Measurements from ENCODE around the gene GARS1.

DNA sequence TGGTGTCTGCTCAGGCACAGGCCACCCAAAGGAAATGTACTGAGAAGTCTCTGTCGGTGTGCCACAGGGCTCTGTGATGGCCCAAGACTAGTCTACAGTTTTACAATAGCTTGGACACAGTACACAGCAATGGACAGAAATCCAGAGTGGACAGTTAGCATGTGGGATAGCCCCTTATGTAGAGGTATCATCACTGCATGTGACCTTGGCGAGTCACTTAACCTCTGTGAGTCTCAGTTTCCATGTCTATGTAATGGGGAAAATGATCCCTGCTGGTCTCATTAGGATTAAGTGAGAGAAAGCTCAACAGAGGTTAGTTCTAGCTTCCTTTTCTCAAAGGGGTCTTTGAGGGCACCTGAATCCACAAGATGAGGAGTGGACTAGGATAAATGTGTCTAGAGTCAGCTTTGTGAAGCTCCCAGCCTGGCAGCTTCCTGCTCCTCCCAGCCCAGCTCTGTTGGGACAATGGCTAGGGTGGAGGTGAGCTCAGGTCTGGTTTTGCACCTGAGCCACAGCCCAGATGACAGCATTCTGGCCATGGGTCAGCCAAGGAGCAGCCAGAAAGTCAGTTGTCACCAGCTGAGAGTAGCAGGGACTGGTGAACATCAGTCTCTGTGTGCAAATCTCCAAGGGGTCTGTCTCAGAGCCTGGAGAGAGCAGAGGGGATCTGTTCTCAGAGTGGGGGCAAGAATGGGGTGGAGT is 69.7 kb downstream of the GARS1 start:
- TF ChIP-seq, protein P1, sequence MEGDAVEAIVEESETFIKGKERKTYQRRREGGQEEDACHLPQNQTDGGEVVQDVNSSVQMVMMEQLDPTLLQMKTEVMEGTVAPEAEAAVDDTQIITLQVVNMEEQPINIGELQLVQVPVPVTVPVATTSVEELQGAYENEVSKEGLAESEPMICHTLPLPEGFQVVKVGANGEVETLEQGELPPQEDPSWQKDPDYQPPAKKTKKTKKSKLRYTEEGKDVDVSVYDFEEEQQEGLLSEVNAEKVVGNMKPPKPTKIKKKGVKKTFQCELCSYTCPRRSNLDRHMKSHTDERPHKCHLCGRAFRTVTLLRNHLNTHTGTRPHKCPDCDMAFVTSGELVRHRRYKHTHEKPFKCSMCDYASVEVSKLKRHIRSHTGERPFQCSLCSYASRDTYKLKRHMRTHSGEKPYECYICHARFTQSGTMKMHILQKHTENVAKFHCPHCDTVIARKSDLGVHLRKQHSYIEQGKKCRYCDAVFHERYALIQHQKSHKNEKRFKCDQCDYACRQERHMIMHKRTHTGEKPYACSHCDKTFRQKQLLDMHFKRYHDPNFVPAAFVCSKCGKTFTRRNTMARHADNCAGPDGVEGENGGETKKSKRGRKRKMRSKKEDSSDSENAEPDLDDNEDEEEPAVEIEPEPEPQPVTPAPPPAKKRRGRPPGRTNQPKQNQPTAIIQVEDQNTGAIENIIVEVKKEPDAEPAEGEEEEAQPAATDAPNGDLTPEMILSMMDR (IDR thresholded peaks at IDR 0.05 in 2 of 3, conservative IDR thresholded peaks at IDR 0.05 in 1 of 3; ENCODE audit: insufficient read depth in 2 of 3, low read depth in 1 of 3, low read length in 3 of 3): no peak
- TF ChIP-seq, protein P2, sequence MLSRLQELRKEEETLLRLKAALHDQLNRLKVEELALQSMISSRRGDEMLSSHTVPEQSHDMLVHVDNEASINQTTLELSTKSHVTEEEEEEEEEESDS (CRISPR knock-in tag; IDR thresholded peaks at IDR 0.05): no peak
- no peak for TF ChIP-seq GABPA (tag; conservative IDR thresholded peaks at IDR 0.05; ENCODE audit: low read depth)
- TF ChIP-seq BCOR (IDR thresholded peaks at IDR 0.05): no peak
- TF ChIP-seq ARNT (IDR thresholded peaks at IDR 0.05): no peak
- no peak for TF ChIP-seq YY1 (IDR thresholded peaks at IDR 0.05; ENCODE audit: borderline replicate concordance in 1 of 3, control insufficient read depth in 1 of 3, extremely low read depth in 1 of 3, insufficient read depth in 3 of 3, insufficient read length in 1 of 3, insufficient replicate concordance in 2 of 3, low read depth in 1 of 3, low read length in 2 of 3)
- no peak for TF ChIP-seq FOXM1 (IDR thresholded peaks at IDR 0.05; ENCODE audit: low read depth)
- TF ChIP-seq FOXM1 (CRISPR knock-in tag; IDR thresholded peaks at IDR 0.05; ENCODE audit: low read depth): no peak
